IgD-negative memory B cell (primary cell): Measurements from ENCODE around the gene ITGA3. TPM values are rescaled to one million over a fixed set of nuclear protein-coding genes. Genes with fewer than 3 reads are reported as not detected.

Experiments used
- H3K27ac Mint-ChIP-seq, 3 donors: one replicate each; pipeline ENCODE4 v1.8.0; 2020 to 2022; ENCODE audit warnings: mild to moderate bottlenecking in 3 of 3, mixed read lengths in 3 of 3, moderate library complexity in 1 of 3
- H3K27me3 Mint-ChIP-seq: one replicate; pipeline ENCODE4 v1.8.0; 2021; ENCODE audit warnings: mixed read lengths
- H3K36me3 Mint-ChIP-seq: one replicate; pipeline ENCODE4 v1.8.0; 2020; ENCODE audit warnings: mild to moderate bottlenecking, mixed read lengths
- H3K4me1 Mint-ChIP-seq, 3 donors: one replicate each; pipeline ENCODE4 v1.8.0; 2020 to 2022; ENCODE audit warnings: mixed read lengths in 3 of 3, mild to moderate bottlenecking in 1 of 3
- H3K4me3 Mint-ChIP-seq, 4 donors: one replicate each; pipeline ENCODE4 v1.8.0; 2020 to 2022; ENCODE audit warnings: mild to moderate bottlenecking in 4 of 4, mixed read lengths in 4 of 4, moderate library complexity in 3 of 4
- H3K9me3 Mint-ChIP-seq, 3 donors: one replicate each; pipeline ENCODE4 v1.8.0; 2020 to 2021; ENCODE audit warnings: mixed read lengths in 3 of 3, mild to moderate bottlenecking in 1 of 3
- polyA plus RNA-seq: library from polyadenylated mRNA; unstranded; fragments of 300-500 nt; fragmentation: Illumina TruSeq; gene quantifications from one replicate; pipeline ENCODE4 v1.2.3, GENCODE V29; 2021

The ITGA3 gene
- polyA plus RNA-seq, 1 donor from 2014 or later, result 4.0 TPM

GRCh38 chr17:50118076-50118827 lies 62.3 kb downstream of the ITGA3 start:
- H3K27ac Mint-ChIP-seq, result no peak overlapping the region
- H3K4me3 Mint-ChIP-seq, result peak overlapping the region in 1 of 4 donors; percentile 56
- H3K27me3 Mint-ChIP-seq, result peaks cover 22% of the 10 kb centered on the region
- H3K9me3 Mint-ChIP-seq, result no peaks in the 10 kb centered on the region
- H3K4me1 Mint-ChIP-seq, result peaks cover 5 to 10% (median 7%) of the 10 kb centered on the region in 3 donors
- no peaks in the 10 kb centered on the region for H3K36me3 Mint-ChIP-seq

GRCh38 chr17:50118828-50119218 lies 62.9 kb downstream of the ITGA3 start:
- H3K4me1 Mint-ChIP-seq, result peaks cover 5 to 10% (median 7%) of the 10 kb centered on the region in 3 donors
- H3K9me3 Mint-ChIP-seq, result no peaks in the 10 kb centered on the region
- no peak overlapping the region for H3K4me3 Mint-ChIP-seq
- no peak overlapping the region for H3K27ac Mint-ChIP-seq
- no peaks in the 10 kb centered on the region for H3K36me3 Mint-ChIP-seq
- peaks cover 22% of the 10 kb centered on the region for H3K27me3 Mint-ChIP-seq

- no peak overlapping the region for H3K4me3 Mint-ChIP-seq
- peaks cover 16% of the 10 kb centered on the region for H3K27me3 Mint-ChIP-seq
- no peak overlapping the region for H3K27ac Mint-ChIP-seq
- H3K36me3 Mint-ChIP-seq, result no peaks in the 10 kb centered on the region
- H3K4me1 Mint-ChIP-seq, result peaks cover 5% of the 10 kb centered on the region in 3 donors
- no peaks in the 10 kb centered on the region for H3K9me3 Mint-ChIP-seq
Observed at GRCh38 chr17:50120475-50121253, 64.8 kb downstream of the ITGA3 start.

GRCh38 chr17:50122945-50123344 lies 67.0 kb downstream of the ITGA3 start:
- no peak overlapping the region for H3K4me3 Mint-ChIP-seq
- H3K27me3 Mint-ChIP-seq, result peaks cover 9% of the 10 kb centered on the region
- no peaks in the 10 kb centered on the region for H3K36me3 Mint-ChIP-seq
- H3K4me1 Mint-ChIP-seq, result peaks cover 3 to 5% (median 5%) of the 10 kb centered on the region in 3 donors
- no peak overlapping the region for H3K27ac Mint-ChIP-seq
- H3K9me3 Mint-ChIP-seq, result no peaks in the 10 kb centered on the region

- Mint-ChIP-seq H3K36me3 (no peaks in the 10 kb centered on the region), H3K27ac (no peak overlapping the region), H3K4me3 (no peak overlapping the region), H3K4me1 (peaks cover 7 to 9% (median 9%) of the 10 kb centered on the region in 3 donors), H3K9me3 (no peaks in the 10 kb centered on the region), H3K27me3 (peaks cover 11% of the 10 kb centered on the region)
Observed at GRCh38 chr17:50123649-50124349, 67.9 kb downstream of the ITGA3 start.

GRCh38 chr17:50125420-50125997 lies 69.6 kb downstream of the ITGA3 start:
- peaks cover 9 to 12% (median 9%) of the 10 kb centered on the region in 3 donors for H3K4me1 Mint-ChIP-seq
- no peaks in the 10 kb centered on the region for H3K9me3 Mint-ChIP-seq
- peak overlapping the region in 1 of 4 donors; percentile 11 for H3K4me3 Mint-ChIP-seq
- no peak overlapping the region for H3K27ac Mint-ChIP-seq
- peaks cover 14% of the 10 kb centered on the region for H3K27me3 Mint-ChIP-seq
- H3K36me3 Mint-ChIP-seq, result no peaks in the 10 kb centered on the region

GRCh38 chr17:50127697-50128361 lies 71.9 kb downstream of the ITGA3 start:
- H3K36me3 Mint-ChIP-seq, result peaks cover 2% of the 10 kb centered on the region
- peaks cover 16% of the 10 kb centered on the region for H3K27me3 Mint-ChIP-seq
- H3K4me3 Mint-ChIP-seq, result peak overlapping the region in 1 of 4 donors; percentile 72
- no peaks in the 10 kb centered on the region for H3K9me3 Mint-ChIP-seq
- H3K27ac Mint-ChIP-seq, result no peak overlapping the region
- H3K4me1 Mint-ChIP-seq, result peaks cover 15 to 19% (median 17%) of the 10 kb centered on the region in 3 donors

GRCh38 chr17:50128441-50129352 lies 72.8 kb downstream of the ITGA3 start:
- Mint-ChIP-seq H3K4me1 (peaks cover 15 to 19% (median 18%) of the 10 kb centered on the region in 3 donors), H3K27ac (peak overlapping the region; percentile 63 to 87 (median 64)), H3K4me3 (peak overlapping the region; percentile 67 to 91 (median 84)), H3K36me3 (peaks cover 2% of the 10 kb centered on the region), H3K27me3 (peaks cover 16% of the 10 kb centered on the region), H3K9me3 (no peaks in the 10 kb centered on the region)

- Mint-ChIP-seq H3K27ac (peak overlapping the region in 2 of 3 donors; percentile 63 to 91), H3K27me3 (peaks cover 16% of the 10 kb centered on the region), H3K4me1 (peaks cover 15 to 19% (median 18%) of the 10 kb centered on the region in 3 donors), H3K9me3 (no peaks in the 10 kb centered on the region), H3K36me3 (peaks cover 2% of the 10 kb centered on the region), H3K4me3 (peak overlapping the region; percentile 10 to 91 (median 78))
Observed at GRCh38 chr17:50129353-50129727, 73.4 kb downstream of the ITGA3 start.

GRCh38 chr17:50129728-50130558 lies 74.0 kb downstream of the ITGA3 start, which contains the start of gene SAMD14:
Gene SAMD14, minus strand, starts transcription at chr17:50130160. Its CDS starts 5,201 bp downstream, at chr17:50124959.
- H3K36me3 Mint-ChIP-seq, result peaks cover 2% of the 10 kb centered on the region
- no peaks in the 10 kb centered on the region for H3K9me3 Mint-ChIP-seq
- H3K27ac Mint-ChIP-seq, result peak within 1 kb of the TSS; percentile 63 to 91 (median 67)
- peaks cover 16% of the 10 kb centered on the region for H3K27me3 Mint-ChIP-seq
- peak within 1 kb of the TSS; percentile 68 to 91 (median 84) for H3K4me3 Mint-ChIP-seq
- peaks cover 15 to 19% (median 18%) of the 10 kb centered on the region in 3 donors for H3K4me1 Mint-ChIP-seq

- H3K9me3 Mint-ChIP-seq, result no peaks in the 10 kb centered on the region
- H3K4me1 Mint-ChIP-seq, result peaks cover 15 to 19% (median 18%) of the 10 kb centered on the region in 3 donors
- H3K27ac Mint-ChIP-seq, result peak overlapping the region; percentile 49 to 91 (median 67)
- H3K36me3 Mint-ChIP-seq, result peaks cover 2% of the 10 kb centered on the region
- H3K27me3 Mint-ChIP-seq, result peaks cover 16% of the 10 kb centered on the region
- H3K4me3 Mint-ChIP-seq, result peak overlapping the region; percentile 21 to 87 (median 68)
Observed at GRCh38 chr17:50130559-50131305, 74.8 kb downstream of the ITGA3 start.
